HepG2 (cell line): ENCODE measurements around the gene NXT2. TPM values are rescaled to one million over a fixed set of nuclear protein-coding genes. Genes with fewer than 3 reads are reported as not detected.

ENCODE experiments used
- ATAC-seq: fragments of 200-7000 bp; cut with Tn5 transposase; 3 replicates; pipeline ENCODE4 v1.9.1; 2020; ENCODE audit warnings: mild to moderate bottlenecking, moderate library complexity
- BruUV-seq: library from RNA; stranded (reverse); fragments of 400-500 nt; replicated peaks from 2 replicates; lab custom pipeline; 2021; lab: Mats Ljungman, UMichigan
- CTCF ChIA-PET: fragments of 300-600 bp; formaldehyde crosslinking; extraction: SDS; loops from one replicate; lab custom pipeline; 2021; ENCODE audit warnings: low total read pairs, inconsistent platforms, low intra/inter-chr PET ratio; lab: Yijun Ruan, JAX
- POLR2A ChIA-PET: fragments of 350-600 bp; sonication (Branson Sonifier 250); formaldehyde crosslinking; loops from one replicate; lab custom pipeline; 2020; ENCODE audit warnings: antibody characterized with exemption, inconsistent platforms; lab: Yijun Ruan, JAX
- DNase-seq: peaks from one replicate; pipeline ENCODE4 v3.0.0-alpha.2; 2015; ENCODE audit warnings: low spot score
- FAIRE-seq: peaks from 3 replicates; lab custom pipeline; 2011; peaks lifted over from hg19 to GRCh38; lab: Jason Lieb, UNC
- H2AFZ ChIP-seq: one replicate; pipeline ENCODE4 v1.6.1; 2011; ENCODE audit warnings: low read length, inconsistent platforms
- H3K27ac ChIP-seq: fragments of 300-600 bp; 3 replicates; pipeline ENCODE4 v1.8.0; 2011; ENCODE audit warnings: mixed run types, mild to moderate bottlenecking, mixed read lengths, low read length, inconsistent platforms; ENCODE audit not compliant: insufficient read depth; ENCODE audit errors: extremely low read length
- H3K27me3 ChIP-seq, 2 experiments: fragments of 200-600 bp in 1 of 2; 2 replicates in 1 of 2; 3 replicates in 1 of 2; pipeline versions ENCODE4 v1.6.0 to v1.8.0; 2011; ENCODE audit warnings: low read length in 2 of 2, mild to moderate bottlenecking in 2 of 2, moderate library complexity in 2 of 2, inconsistent platforms in 1 of 2; ENCODE audit not compliant: insufficient read depth in 2 of 2, control insufficient read depth in 1 of 2
- H3K36me3 ChIP-seq, 2 experiments: fragments of 200-600 bp in 1 of 2; replicated peaks in 1 of 2; 2 replicates in 1 of 2; 3 replicates in 1 of 2; pipeline versions ENCODE4 v1.5.1 to v1.8.0; 2011; ENCODE audit warnings: low read length in 2 of 2, inconsistent platforms in 1 of 2; ENCODE audit not compliant: insufficient read depth in 2 of 2, control insufficient read depth in 1 of 2
- H3K4me1 ChIP-seq: 2 replicates; pipeline ENCODE4 v1.5.1; 2012; ENCODE audit warnings: low read length, inconsistent platforms; ENCODE audit not compliant: insufficient read depth
- H3K4me2 ChIP-seq: 2 replicates; pipeline ENCODE4 v1.6.0; 2011; ENCODE audit warnings: low read depth, low read length, inconsistent platforms
- H3K4me3 ChIP-seq, 3 experiments: fragments of 200-600 bp in 1 of 3; sonication (generic), shearing (Covaris generic) in 1 of 3; replicated peaks in 1 of 3; 2 replicates each; pipeline ENCODE4 v1.5.1; 2011 to 2016; ENCODE audit warnings: low read length in 3 of 3, inconsistent platforms in 2 of 3, low read depth in 2 of 3, mild to moderate bottlenecking in 2 of 3, control low read depth in 1 of 3, mixed read lengths in 1 of 3; ENCODE audit not compliant: insufficient read depth in 1 of 3
- H3K79me2 ChIP-seq: one replicate; pipeline ENCODE4 v1.6.1; 2011; ENCODE audit warnings: low read length, inconsistent platforms; ENCODE audit not compliant: insufficient read depth
- H3K9ac ChIP-seq: 2 replicates; pipeline ENCODE4 v1.6.0; 2011; ENCODE audit warnings: mild to moderate bottlenecking, low read depth, low read length, inconsistent platforms; ENCODE audit not compliant: insufficient read depth
- H3K9me3 ChIP-seq: 2 replicates; pipeline ENCODE4 v1.5.1; 2012; ENCODE audit warnings: mild to moderate bottlenecking, low read length
- H4K20me1 ChIP-seq: 2 replicates; pipeline ENCODE4 v1.6.0; 2011; ENCODE audit warnings: inconsistent platforms, mild to moderate bottlenecking, low read length, moderate library complexity; ENCODE audit not compliant: insufficient read depth
- ARNT2 ChIP-seq: sonication (generic); formaldehyde crosslinking; IDR thresholded peaks from 2 replicates; pipeline ENCODE4 v1.8.0; 2022; ENCODE audit warnings: mild to moderate bottlenecking, low read depth, missing genetic modification reagents, moderate library complexity
- CBX2 ChIP-seq, 2 experiments: fragments of 200-600 bp in 1 of 2; sonication (generic); formaldehyde crosslinking in 1 of 2; IDR thresholded peaks; 2 replicates each; pipeline versions ENCODE4 v1.7.0 to v1.8.1; 2018 to 2022; ENCODE audit warnings: low read depth in 2 of 2, low read length in 1 of 2, mild to moderate bottlenecking in 1 of 2, missing genetic modification reagents in 1 of 2
- FOSL1 ChIP-seq: sonication (generic); formaldehyde crosslinking; IDR thresholded peaks from 2 replicates; pipeline ENCODE4 v1.9.0; 2021; ENCODE audit warnings: missing genetic modification reagents, borderline replicate concordance
- FOXK1 ChIP-seq: sonication (generic); formaldehyde crosslinking; IDR thresholded peaks from 2 replicates; pipeline ENCODE4 v1.4.0; 2020; ENCODE audit warnings: low read depth, missing genetic modification reagents, borderline replicate concordance
- FOXO1 ChIP-seq: sonication (generic); formaldehyde crosslinking; IDR thresholded peaks from 2 replicates; pipeline ENCODE4 v1.4.0; 2020; ENCODE audit warnings: missing genetic modification reagents
- RARA ChIP-seq: IDR thresholded peaks from 2 replicates; pipeline ENCODE4 v1.6.1; 2016; ENCODE audit warnings: missing genetic modification reagents, missing compliant biosample characterization
- SMAD1 ChIP-seq: sonication (generic); formaldehyde crosslinking; IDR thresholded peaks from 2 replicates; pipeline ENCODE4 v1.4.0; 2020; ENCODE audit warnings: missing genetic modification reagents, low read depth, mild to moderate bottlenecking, borderline replicate concordance
- SRSF9 ChIP-seq: fragments of 200-400 bp; formaldehyde crosslinking; IDR thresholded peaks from 2 replicates; pipeline ENCODE4 v1.6.1; 2018; ENCODE audit warnings: borderline replicate concordance, mild to moderate bottlenecking, low read depth, low read length; ENCODE audit not compliant: insufficient read depth, poor library complexity, severe bottlenecking
- ZFYVE20 ChIP-seq: sonication (generic); formaldehyde crosslinking; IDR thresholded peaks from 2 replicates; pipeline ENCODE4 v1.8.0; 2023; ENCODE audit warnings: low read depth, mild to moderate bottlenecking, moderate library complexity, missing genetic modification reagents, borderline replicate concordance
- ZNF20 ChIP-seq: sonication (generic); formaldehyde crosslinking; IDR thresholded peaks from 2 replicates; pipeline ENCODE4 v1.4.0; 2020; ENCODE audit warnings: mild to moderate bottlenecking, moderate library complexity, missing genetic modification reagents
- ZNF264 ChIP-seq: sonication (generic); formaldehyde crosslinking; IDR thresholded peaks from 2 replicates; pipeline ENCODE4 v1.4.0; 2020; ENCODE audit warnings: missing genetic modification reagents
- ZNF296 ChIP-seq: sonication (generic); formaldehyde crosslinking; conservative IDR thresholded peaks from 2 replicates; pipeline ENCODE4 v1.5.0; 2020; ENCODE audit warnings: mild to moderate bottlenecking, missing genetic modification reagents
- ZNF335 ChIP-seq: sonication (generic); formaldehyde crosslinking; IDR thresholded peaks from 2 replicates; pipeline ENCODE4 v1.4.0; 2020; ENCODE audit warnings: missing genetic modification reagents
- ZNF546 ChIP-seq: sonication (generic); formaldehyde crosslinking; conservative IDR thresholded peaks from 2 replicates; pipeline ENCODE4 v1.8.1; 2023; ENCODE audit warnings: mild to moderate bottlenecking, missing genetic modification reagents
- ZNF629 ChIP-seq: sonication (generic); formaldehyde crosslinking; conservative IDR thresholded peaks from 2 replicates; pipeline ENCODE4 v1.5.0; 2020; ENCODE audit warnings: missing genetic modification reagents
- WGBS: methylation state at CpG from one replicate; pipeline ENCODE4 v1.1.6; 2017; ENCODE audit warnings: low lambda C conversion rate; 5-methylcytosine and 5-hydroxymethylcytosine counted together
- in situ Hi-C: cut with HindIII; loops from 2 replicates; pipeline ENCODE4 v1.10.0; 2017; ENCODE audit warnings: low pct_unique_long_range_greater_than_20kb; ENCODE audit not compliant: extremely low pct_ligation_motif_present
- intact Hi-C: fragments of 100-400 bp; cut with micrococcal nuclease; formaldehyde crosslinking; loops from one replicate; pipeline ENCODE4 v1.10.0; 2022; ENCODE audit not compliant: unreplicated experiment
- polyA plus RNA-seq, 8 experiments: library from polyadenylated mRNA; depleted of rRNA in 3 of 8; stranded (reverse) in 7 of 8; unstranded in 1 of 8; fragments of >200 nt; fragmentation: Illumina TruSeq in 4 of 8; extraction: Trizol in 4 of 8; gene quantifications; 2 replicates each; pipeline versions ENCODE4 v1.2.1 to v1.2.3, GENCODE V29; 2011 to 2016; ENCODE audit warnings: low read depth in 4 of 8, missing spikeins in 1 of 8, mixed read lengths in 1 of 8; ENCODE audit not compliant: insufficient read depth in 1 of 8
- total RNA-seq, 5 experiments: library from RNA; depleted of rRNA; stranded (reverse); fragments of >200 nt; fragmentation: Illumina TruSeq; extraction: Trizol; gene quantifications; 2 replicates each; pipeline ENCODE4 v1.2.3, GENCODE V29; 2016; ENCODE audit warnings: low read depth in 1 of 5
- TF ChIP-seq, protein P1 (sequence below): sonication (generic); formaldehyde crosslinking; IDR thresholded peaks from 2 replicates; pipeline ENCODE4 v1.8.1; 2023; ENCODE audit warnings: missing genetic modification reagents, inconsistent platforms, borderline replicate concordance
- TF ChIP-seq, protein P2 (sequence below): sonication (generic); formaldehyde crosslinking; IDR thresholded peaks from 2 replicates; pipeline ENCODE4 v1.8.1; 2023; ENCODE audit warnings: mild to moderate bottlenecking, inconsistent platforms, moderate library complexity, missing genetic modification reagents, borderline replicate concordance

The NXT2 gene
- total and polyA plus RNA-seq, 2 of the 13 experiments (the other 11 are each of a cell fraction or from before 2014, with no cell fraction given) = 9.5 to 14.9 TPM

DNA sequence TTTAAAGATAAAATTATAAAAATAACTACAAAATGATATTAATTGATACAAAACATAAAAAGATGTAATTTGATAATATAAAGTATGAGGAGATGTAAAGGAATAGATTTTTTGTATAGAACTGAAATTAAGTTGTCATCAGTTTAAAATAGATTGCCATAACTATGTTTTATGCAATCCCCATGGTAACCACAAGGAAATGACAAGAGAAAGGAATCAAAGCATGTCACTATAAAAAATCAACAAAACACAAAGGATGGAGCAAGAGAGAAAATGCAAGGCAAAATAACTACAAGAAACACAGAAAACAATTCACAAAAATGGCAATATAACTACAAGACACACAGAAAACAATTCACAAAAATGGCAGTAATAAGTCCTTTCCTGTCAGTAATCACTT lies 27.7 kb upstream of the NXT2 start:
- ATAC-seq (no peak), DNase-seq (no peak), FAIRE-seq (no peak)
- no peak overlapping the region for H2AFZ ChIP-seq
- no peaks in the 10 kb centered on the region for H3K9me3 ChIP-seq
- H3K36me3 ChIP-seq = no peaks in the 10 kb centered on the region
- no peaks in the 10 kb centered on the region for H3K4me1 ChIP-seq
- ChIA-PET CTCF (no interaction called here), POLR2A (no interaction called here)
- H3K27ac ChIP-seq = no peak overlapping the region
- H3K4me3 ChIP-seq = no peak overlapping the region
- H3K9ac ChIP-seq = no peak overlapping the region
- no peaks in the 10 kb centered on the region for H3K27me3 ChIP-seq
- no peak overlapping the region for H3K4me2 ChIP-seq
- BruUV-seq = no TSS peak
- intact Hi-C loops (no loop called here), in situ Hi-C loops (no loop called here)
- no peaks in the 10 kb centered on the region for H4K20me1 ChIP-seq
- TF ChIP-seq FOXK1 (no peak), SMAD1 (CRISPR knock-in tag) (no peak), ZNF264 (CRISPR knock-in tag) (no peak), RARA (CRISPR knock-in tag) (no peak)
- H3K79me2 ChIP-seq = no peaks in the 10 kb centered on the region

DNA sequence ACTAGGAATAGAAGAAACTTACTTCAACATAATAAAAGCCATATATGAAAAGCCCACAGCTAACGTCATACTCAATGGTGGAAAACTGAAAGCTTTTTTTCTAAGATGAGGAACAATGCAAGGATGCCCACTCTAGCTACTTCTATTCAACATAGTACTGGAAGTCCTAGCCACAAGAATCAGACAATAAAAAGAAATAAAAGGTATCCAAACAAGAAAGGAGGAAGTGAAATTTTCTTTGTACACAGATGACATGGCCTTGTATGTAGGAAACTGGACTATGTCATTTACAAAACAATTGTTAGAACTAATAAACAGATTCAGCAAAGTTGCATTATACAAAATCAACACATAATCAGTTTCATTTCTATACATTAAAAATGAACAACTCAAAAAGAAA lies 25.5 kb upstream of the NXT2 start:
- in situ Hi-C loops (no loop called here), intact Hi-C loops (no loop called here)
- ATAC-seq = no peak
- H3K4me2 ChIP-seq = no peak overlapping the region
- no peaks in the 10 kb centered on the region for H4K20me1 ChIP-seq
- no TSS peak for BruUV-seq
- WGBS = 0% methylated on average over 1 of the region's 1 CpG
- POLR2A ChIA-PET = no interaction called here
- H3K9me3 ChIP-seq = no peaks in the 10 kb centered on the region
- H2AFZ ChIP-seq = no peak overlapping the region
- H3K27me3 ChIP-seq = no peaks in the 10 kb centered on the region; a peak in 1 of 5 replicates
- no peaks in the 10 kb centered on the region for H3K79me2 ChIP-seq
- H3K9ac ChIP-seq = no peak overlapping the region
- H3K4me1 ChIP-seq = no peaks in the 10 kb centered on the region
- H3K27ac ChIP-seq = no peak overlapping the region
- no peaks in the 10 kb centered on the region for H3K36me3 ChIP-seq
- FAIRE-seq = no peak
- CTCF ChIA-PET = no interaction called here
- DNase-seq = no peak
- H3K4me3 ChIP-seq = no peak overlapping the region
- TF ChIP-seq ZNF20 (CRISPR knock-in tag) = no peak
- TF ChIP-seq, protein P1, sequence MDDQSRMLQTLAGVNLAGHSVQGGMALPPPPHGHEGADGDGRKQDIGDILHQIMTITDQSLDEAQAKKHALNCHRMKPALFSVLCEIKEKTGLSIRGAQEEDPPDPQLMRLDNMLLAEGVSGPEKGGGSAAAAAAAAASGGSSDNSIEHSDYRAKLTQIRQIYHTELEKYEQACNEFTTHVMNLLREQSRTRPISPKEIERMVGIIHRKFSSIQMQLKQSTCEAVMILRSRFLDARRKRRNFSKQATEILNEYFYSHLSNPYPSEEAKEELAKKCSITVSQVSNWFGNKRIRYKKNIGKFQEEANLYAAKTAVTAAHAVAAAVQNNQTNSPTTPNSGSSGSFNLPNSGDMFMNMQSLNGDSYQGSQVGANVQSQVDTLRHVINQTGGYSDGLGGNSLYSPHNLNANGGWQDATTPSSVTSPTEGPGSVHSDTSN (CRISPR knock-in tag) = no peak
- TF ChIP-seq FOXO1 (CRISPR knock-in tag) = no peak
- TF ChIP-seq CBX2 (IDR thresholded peaks at IDR 0.05; ENCODE audit: low read depth, low read length) = no peak
- no peak for TF ChIP-seq CBX2 (CRISPR knock-in tag; IDR thresholded peaks at IDR 0.05; ENCODE audit: low read depth)
- no peak for TF ChIP-seq ZNF629 (CRISPR knock-in tag)
- TF ChIP-seq ZNF335 (CRISPR knock-in tag) = no peak
- no peak for TF ChIP-seq FOSL1 (CRISPR knock-in tag)
- no peak for TF ChIP-seq ZNF546
- no peak for TF ChIP-seq ARNT2
- no peak for TF ChIP-seq ZNF296 (CRISPR knock-in tag)
- no peak for TF ChIP-seq SRSF9
- TF ChIP-seq ZFYVE20 = no peak
- TF ChIP-seq, protein P2, sequence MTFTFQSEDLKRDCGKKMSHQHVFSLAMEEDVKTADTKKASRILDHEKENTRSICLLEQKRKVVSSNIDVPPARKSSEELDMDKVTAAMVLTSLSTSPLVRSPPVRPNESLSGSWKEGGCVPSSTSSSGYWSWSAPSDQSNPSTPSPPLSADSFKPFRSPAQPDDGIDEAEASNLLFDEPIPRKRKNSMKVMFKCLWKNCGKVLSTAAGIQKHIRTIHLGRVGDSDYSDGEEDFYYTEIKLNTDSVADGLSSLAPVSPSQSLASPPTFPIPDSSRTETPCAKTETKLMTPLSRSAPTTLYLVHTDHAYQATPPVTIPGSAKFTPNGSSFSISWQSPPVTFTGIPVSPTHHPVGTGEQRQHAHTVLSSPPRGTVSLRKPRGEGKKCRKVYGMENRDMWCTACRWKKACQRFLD (CRISPR knock-in tag) = no peak
